Neuronal stem cell (in vitro differentiated cells): ENCODE results near the gene LYVE1.

ENCODE experiments used
- DNase-seq: peaks from one replicate; pipeline ENCODE4 v3.0.0-alpha.2; 2013; ENCODE audit warnings: low spot score
- H2AFZ ChIP-seq: one replicate; pipeline ENCODE4 v1.6.1; 2013; ENCODE audit warnings: mild to moderate bottlenecking, low read length, inconsistent platforms
- H2AK5ac ChIP-seq: 2 replicates; pipeline ENCODE4 v1.6.1; 2013; ENCODE audit warnings: low read depth, mild to moderate bottlenecking, inconsistent platforms, low read length, moderate library complexity, mixed read lengths
- H2BK120ac ChIP-seq: 2 replicates; pipeline ENCODE4 v1.6.1; 2013; ENCODE audit warnings: low read depth, mild to moderate bottlenecking, inconsistent platforms, low read length, moderate library complexity, mixed read lengths
- H2BK12ac ChIP-seq: one replicate; pipeline ENCODE4 v1.6.1; 2013; ENCODE audit warnings: low read length, inconsistent platforms
- H2BK15ac ChIP-seq: 2 replicates; pipeline ENCODE4 v1.6.1; 2013; ENCODE audit warnings: mild to moderate bottlenecking, low read length, inconsistent platforms, mixed read lengths
- H2BK5ac ChIP-seq: one replicate; pipeline ENCODE4 v1.6.1; 2013; ENCODE audit warnings: inconsistent platforms, mild to moderate bottlenecking, low read length, moderate library complexity
- H3K14ac ChIP-seq: one replicate; pipeline ENCODE4 v1.6.1; 2013; ENCODE audit warnings: low read length, inconsistent platforms
- H3K18ac ChIP-seq: 2 replicates; pipeline ENCODE4 v1.6.1; 2013; ENCODE audit warnings: low read length, inconsistent platforms
- H3K23ac ChIP-seq: 2 replicates; pipeline ENCODE4 v1.6.1; 2013; ENCODE audit warnings: low read depth, mild to moderate bottlenecking, mixed read lengths, low read length, inconsistent platforms; ENCODE audit not compliant: poor library complexity
- H3K27ac ChIP-seq: replicated peaks from 3 replicates; pipeline ENCODE4 v1.5.1; 2013; ENCODE audit warnings: low read length, inconsistent platforms
- H3K27me3 ChIP-seq, 3 experiments: 2 replicates each; pipeline ENCODE4 v1.6.1; 2013; ENCODE audit warnings: low read length in 3 of 3, mild to moderate bottlenecking in 2 of 3, inconsistent platforms in 1 of 3, low read depth in 1 of 3, mixed read lengths in 1 of 3, moderate library complexity in 1 of 3; ENCODE audit not compliant: control insufficient read depth in 3 of 3, insufficient read depth in 3 of 3
- H3K36me3 ChIP-seq, 2 donors: replicated peaks in 1 of 2; 2 replicates each; pipeline ENCODE4 v1.6.1; 2013; ENCODE audit warnings: low read length in 2 of 2; ENCODE audit not compliant: control insufficient read depth in 2 of 2, insufficient read depth in 2 of 2
- H3K4ac ChIP-seq: 2 replicates; pipeline ENCODE4 v1.6.1; 2013; ENCODE audit warnings: inconsistent platforms, mild to moderate bottlenecking, low read length, moderate library complexity
- H3K4me1 ChIP-seq, 2 donors: 1 replicate in 1 of 2; 2 replicates in 1 of 2; pipeline ENCODE4 v1.6.1; 2013; ENCODE audit warnings: low read length in 2 of 2, low read depth in 1 of 2; ENCODE audit not compliant: control insufficient read depth in 2 of 2, insufficient read depth in 1 of 2
- H3K4me2 ChIP-seq: one replicate; pipeline ENCODE4 v1.6.1; 2013; ENCODE audit warnings: mild to moderate bottlenecking, low read length, inconsistent platforms; ENCODE audit not compliant: insufficient read depth, poor library complexity, severe bottlenecking
- H3K4me3 ChIP-seq, 2 donors: 2 replicates each; pipeline ENCODE4 v1.5.1; 2013; ENCODE audit warnings: low read length in 2 of 2, mild to moderate bottlenecking in 2 of 2, inconsistent platforms in 1 of 2, moderate library complexity in 1 of 2
- H3K79me1 ChIP-seq: one replicate; pipeline ENCODE4 v1.6.1; 2013; ENCODE audit warnings: low read depth, mild to moderate bottlenecking, inconsistent platforms, low read length, moderate library complexity
- H3K9ac ChIP-seq: one replicate; pipeline ENCODE4 v1.6.1; 2013; ENCODE audit warnings: mild to moderate bottlenecking, low read depth, low read length, inconsistent platforms; ENCODE audit not compliant: poor library complexity
- H3K9me3 ChIP-seq, 2 donors: replicated peaks in 1 of 2; 2 replicates each; pipeline versions ENCODE3 to v1.6.1; 2013; ENCODE audit warnings: low read length in 2 of 2, mild to moderate bottlenecking in 2 of 2, inconsistent platforms in 1 of 2, low read depth in 1 of 2, mixed read lengths in 1 of 2, moderate library complexity in 1 of 2; ENCODE audit not compliant: control insufficient read depth in 2 of 2, insufficient read depth in 1 of 2
- H4K8ac ChIP-seq: one replicate; pipeline ENCODE4 v1.6.1; 2013; ENCODE audit warnings: low read depth, mild to moderate bottlenecking, inconsistent platforms, low read length, moderate library complexity
- H4K91ac ChIP-seq: one replicate; pipeline ENCODE4 v1.6.1; 2013; ENCODE audit warnings: low read length, low read depth, mild to moderate bottlenecking, inconsistent platforms; ENCODE audit not compliant: poor library complexity
- WGBS, 2 donors: extraction: QIAGEN DNeasy Blood & Tissue Kit; methylation state at CpG; one replicate each; pipeline ENCODE4 v1.1.7; 2013; ENCODE audit warnings: missing lambda C conversion rate in 2 of 2, mixed read lengths in 1 of 2; ENCODE audit not compliant: insufficient read length in 2 of 2, insufficient replicate concordance in 1 of 2; ENCODE audit errors: extremely low coverage in 2 of 2; 5-methylcytosine and 5-hydroxymethylcytosine counted together

LYVE1 gene

DNA sequence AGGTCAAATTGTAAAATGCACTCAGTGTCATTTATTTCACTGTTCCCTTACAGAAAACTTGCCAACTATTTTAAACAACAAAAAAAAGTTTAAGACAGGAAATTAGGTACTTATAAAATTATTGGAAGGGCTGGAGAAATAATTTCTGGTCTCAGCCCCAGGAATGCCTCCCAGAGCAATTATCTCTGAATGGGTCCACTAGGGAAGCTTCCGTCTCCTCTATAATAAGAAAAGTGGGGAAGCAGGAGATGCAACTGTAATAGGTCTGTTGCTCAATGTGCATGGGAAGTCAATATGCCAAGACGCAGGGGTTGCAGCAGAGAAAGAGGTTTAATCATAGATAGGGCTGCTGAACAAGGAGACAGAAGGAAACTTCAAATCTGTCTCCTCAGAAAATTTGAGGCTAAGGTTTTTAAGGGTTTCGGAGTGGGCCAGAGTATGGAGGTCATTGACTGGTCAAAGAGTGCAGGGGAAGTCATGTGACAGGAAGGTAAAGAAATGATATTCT lies 16.6 kb downstream of the LYVE1 start:
- Histone ChIP-seq H3K14ac (no peak overlapping the region), H3K9ac (no peak overlapping the region), H3K27ac (no peak overlapping the region), H3K4me3 (no peak overlapping the region), H2BK5ac (no peak overlapping the region), H3K27me3 (peaks cover 0 to 14% (median 0%) of the 10 kb centered on the region in 3 experiments), H3K23ac (no peak overlapping the region), H2BK12ac (no peak overlapping the region), H3K9me3 (no peaks in the 10 kb centered on the region), H3K79me1 (no peaks in the 10 kb centered on the region), H4K91ac (no peak overlapping the region), H3K36me3 (no peaks in the 10 kb centered on the region), H2AFZ (no peak overlapping the region), H3K4me1 (no peaks in the 10 kb centered on the region), H2BK120ac (no peak overlapping the region), H3K18ac (no peak overlapping the region), H2BK15ac (no peak overlapping the region), H2AK5ac (no peak overlapping the region), H4K8ac (no peak overlapping the region), H3K4me2 (no peak overlapping the region), H3K4ac (no peak overlapping the region)
- no peak for DNase-seq
- no CpG with 5 or more reads among the region's 3 CpGs for WGBS, 2 donors

DNA sequence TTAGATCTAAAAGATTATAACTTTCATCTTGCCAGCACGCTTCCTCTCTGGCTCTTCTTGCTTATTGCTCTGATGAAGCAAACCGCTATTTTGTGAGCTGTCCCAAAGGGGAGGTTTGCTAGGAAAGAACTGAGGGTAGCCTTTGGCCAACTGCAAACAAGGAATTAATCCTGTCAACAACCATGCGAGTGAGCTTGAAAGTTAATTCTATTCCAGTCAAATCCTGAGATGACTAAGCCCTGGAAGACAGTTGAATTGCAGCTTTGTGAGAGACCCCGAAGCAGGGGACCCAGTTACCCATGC lies 17.2 kb downstream of the LYVE1 start:
- Histone ChIP-seq H2BK5ac (no peak overlapping the region), H3K36me3 (no peaks in the 10 kb centered on the region), H3K23ac (no peak overlapping the region), H3K79me1 (no peaks in the 10 kb centered on the region), H3K18ac (no peak overlapping the region), H3K9me3 (no peaks in the 10 kb centered on the region), H2BK15ac (no peak overlapping the region), H2BK120ac (no peak overlapping the region), H2BK12ac (no peak overlapping the region), H3K4me3 (no peak overlapping the region), H3K4me2 (no peak overlapping the region), H2AFZ (no peak overlapping the region), H3K4ac (no peak overlapping the region), H3K9ac (no peak overlapping the region), H3K4me1 (no peaks in the 10 kb centered on the region), H4K91ac (no peak overlapping the region), H3K27me3 (peaks cover 0 to 8% (median 0%) of the 10 kb centered on the region in 3 experiments), H3K14ac (no peak overlapping the region), H3K27ac (no peak overlapping the region), H4K8ac (no peak overlapping the region), H2AK5ac (no peak overlapping the region)
- DNase-seq = no peak
- WGBS, 2 donors = no CpG with 5 or more reads among the region's 4 CpGs

DNA sequence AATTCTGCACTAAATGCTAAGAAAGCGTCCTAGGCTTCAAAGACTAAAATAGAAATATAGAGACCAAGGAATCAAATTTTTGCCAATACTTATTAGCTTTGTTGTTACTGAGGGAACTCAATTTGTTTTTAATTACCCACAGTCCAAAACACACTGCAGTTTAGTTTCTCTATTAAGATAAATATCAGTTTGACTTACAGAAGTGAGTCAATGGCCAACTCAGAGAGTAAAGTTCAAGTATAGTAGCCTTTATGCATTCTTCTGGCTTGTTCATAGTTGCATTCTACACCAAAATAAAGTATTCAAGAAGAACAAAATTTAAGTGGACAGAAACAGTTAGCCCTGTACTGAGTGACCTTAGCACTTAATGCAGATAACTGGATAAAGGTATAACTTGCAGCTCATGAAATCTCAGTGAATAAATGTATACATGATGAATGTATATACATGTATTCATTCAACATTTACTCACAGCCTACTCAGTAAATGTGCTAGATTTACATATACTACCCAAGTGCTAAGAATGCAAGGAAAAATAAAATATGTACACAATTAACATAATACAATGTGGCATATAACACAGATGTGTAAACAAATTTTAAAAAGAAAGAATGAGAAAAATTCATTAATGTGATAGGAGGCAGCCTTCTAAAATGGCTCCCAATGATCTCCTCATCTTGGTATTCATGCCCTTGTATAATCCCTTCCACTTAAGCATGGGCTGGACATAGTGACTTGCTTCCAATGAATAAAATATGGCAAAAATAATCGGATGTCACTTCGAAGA lies 17.8 kb downstream of the LYVE1 start:
- H3K27me3 ChIP-seq = peaks cover 0 to 3% (median 0%) of the 10 kb centered on the region in 3 experiments
- H2BK5ac ChIP-seq = no peak overlapping the region
- H3K14ac ChIP-seq = no peak overlapping the region
- H2BK15ac ChIP-seq = no peak overlapping the region
- H3K4me2 ChIP-seq = no peak overlapping the region
- no peaks in the 10 kb centered on the region for H3K79me1 ChIP-seq
- no peak overlapping the region for H3K27ac ChIP-seq
- no peak overlapping the region for H2BK120ac ChIP-seq
- no peak overlapping the region for H3K23ac ChIP-seq
- H3K36me3 ChIP-seq = no peaks in the 10 kb centered on the region
- no peak overlapping the region for H3K9ac ChIP-seq
- H3K4me3 ChIP-seq = no peak overlapping the region
- H2AK5ac ChIP-seq = no peak overlapping the region
- H3K4me1 ChIP-seq = no peaks in the 10 kb centered on the region
- DNase-seq = no peak
- no CpG with 5 or more reads among the region's 3 CpGs for WGBS, 2 donors
- no peak overlapping the region for H4K8ac ChIP-seq
- no peak overlapping the region for H2AFZ ChIP-seq
- H2BK12ac ChIP-seq = no peak overlapping the region
- no peak overlapping the region for H3K4ac ChIP-seq
- H3K18ac ChIP-seq = no peak overlapping the region
- H4K91ac ChIP-seq = no peak overlapping the region
- H3K9me3 ChIP-seq = no peaks in the 10 kb centered on the region

GRCh38 chr11:10544491-10545465 lies 23.7 kb downstream of the LYVE1 start:
- Histone ChIP-seq H3K36me3 (no peaks in the 10 kb centered on the region), H2BK5ac (no peak overlapping the region), H3K9ac (no peak overlapping the region), H2BK15ac (no peak overlapping the region), H3K4me3 (peak overlapping the region in 1 of 2 donors; percentile 26), H3K79me1 (peaks cover 4% of the 10 kb centered on the region), H3K9me3 (peaks cover 0 to 3% of the 10 kb centered on the region in 2 donors), H4K8ac (no peak overlapping the region), H4K91ac (no peak overlapping the region), H3K4me1 (peaks cover 0 to 3% of the 10 kb centered on the region in 2 donors), H3K14ac (peak overlapping the region; percentile 3), H2BK12ac (no peak overlapping the region), H2AK5ac (peak overlapping the region; percentile 15), H2BK120ac (no peak overlapping the region), H3K27me3 (no peaks in the 10 kb centered on the region), H3K27ac (no peak overlapping the region), H3K4me2 (no peak overlapping the region), H3K23ac (no peak overlapping the region), H3K4ac (no peak overlapping the region), H2AFZ (no peak overlapping the region), H3K18ac (peak overlapping the region; percentile 1)
- WGBS, 2 donors = no CpG with 5 or more reads among the region's 7 CpGs
- no peak for DNase-seq
